ENCODE results near the gene RLN3.

RLN3 gene

GRCh38 chr19:13990085-13990484 lies 37.9 kb upstream of the RLN3 start:
- Histone ChIP-seq H4K91ac (ENCODE audit: low read depth, low read length) (no peak overlapping the region), H3K79me1 (ENCODE audit: low read length) (peaks cover 2% of the 10 kb centered on the region), H3K23ac (ENCODE audit: low read length) (no peak overlapping the region), H4K8ac (ENCODE audit: low read depth, low read length) (no peak overlapping the region), H3K4me1 (ENCODE audit: control insufficient read depth in 1 of 2, insufficient read depth in 2 of 2, low read length in 2 of 2) (peaks cover 16 to 18% of the 10 kb centered on the region in 2 experiments), H3K27me3 (ENCODE audit: insufficient read depth, low read length) (no peaks in the 10 kb centered on the region), H3K4ac (ENCODE audit: low read depth, low read length) (no peak overlapping the region), H3K79me2 (ENCODE audit: control insufficient read depth, insufficient read depth, low read length, poor library complexity) (no peaks in the 10 kb centered on the region), H3K9ac (ENCODE audit: low read length) (no peak overlapping the region), H3K4me2 (ENCODE audit: low read length) (no peak overlapping the region), H2AFZ (ENCODE audit: insufficient read depth, low read length, poor library complexity) (no peak overlapping the region), H3K27ac (ENCODE audit: low read depth, low read length) (no peak overlapping the region), H4K12ac (ENCODE audit: low read depth, low read length) (no peak overlapping the region), H3K4me3 (ENCODE audit: low read depth, low read length) (no peak overlapping the region), H3K18ac (ENCODE audit: low read length) (no peak overlapping the region), H3K9me3 (ENCODE audit: insufficient read depth, low read depth, low read length) (peaks cover 2% of the 10 kb centered on the region), H3K14ac (ENCODE audit: low read length) (no peak overlapping the region), H3K36me3 (ENCODE audit: control insufficient read depth in 1 of 2, insufficient read depth in 2 of 2, low read length in 2 of 2) (peaks cover 22 to 27% of the 10 kb centered on the region in 2 experiments), H2BK120ac (ENCODE audit: insufficient read depth, low read length, poor library complexity) (no peak overlapping the region), H2BK12ac (ENCODE audit: low read length) (no peak overlapping the region), H2BK5ac (ENCODE audit: low read depth, low read length, poor library complexity) (no peak overlapping the region), H2AK5ac (ENCODE audit: low read length) (no peak overlapping the region)
- no peak for DNase-seq
- WGBS (ENCODE audit: extremely low coverage, insufficient coverage, insufficient read length) = no CpG with 5 or more reads among the region's 8 CpGs

GRCh38 chr19:13992025-13992424 lies 35.9 kb upstream of the RLN3 start:
- Histone ChIP-seq H4K8ac (ENCODE audit: low read depth, low read length) (no peak overlapping the region), H3K4ac (ENCODE audit: low read depth, low read length) (no peak overlapping the region), H3K79me2 (ENCODE audit: control insufficient read depth, insufficient read depth, low read length, poor library complexity) (no peaks in the 10 kb centered on the region), H2BK120ac (ENCODE audit: insufficient read depth, low read length, poor library complexity) (no peak overlapping the region), H3K18ac (ENCODE audit: low read length) (no peak overlapping the region), H4K91ac (ENCODE audit: low read depth, low read length) (no peak overlapping the region), H2AK5ac (ENCODE audit: low read length) (no peak overlapping the region), H3K9ac (ENCODE audit: low read length) (no peak overlapping the region), H3K27me3 (ENCODE audit: insufficient read depth, low read length) (no peaks in the 10 kb centered on the region), H2BK5ac (ENCODE audit: low read depth, low read length, poor library complexity) (no peak overlapping the region), H3K23ac (ENCODE audit: low read length) (no peak overlapping the region), H2AFZ (ENCODE audit: insufficient read depth, low read length, poor library complexity) (no peak overlapping the region), H3K27ac (ENCODE audit: low read depth, low read length) (no peak overlapping the region), H3K14ac (ENCODE audit: low read length) (no peak overlapping the region), H3K36me3 (ENCODE audit: control insufficient read depth in 1 of 2, insufficient read depth in 2 of 2, low read length in 2 of 2) (peaks cover 24 to 30% of the 10 kb centered on the region in 2 experiments), H2BK12ac (ENCODE audit: low read length) (no peak overlapping the region), H3K4me2 (ENCODE audit: low read length) (no peak overlapping the region), H3K4me3 (ENCODE audit: low read depth, low read length) (no peak overlapping the region), H4K12ac (ENCODE audit: low read depth, low read length) (no peak overlapping the region), H3K79me1 (ENCODE audit: low read length) (no peaks in the 10 kb centered on the region), H3K9me3 (ENCODE audit: insufficient read depth, low read depth, low read length) (peaks cover 2% of the 10 kb centered on the region), H3K4me1 (ENCODE audit: control insufficient read depth in 1 of 2, insufficient read depth in 2 of 2, low read length in 2 of 2) (peaks cover 7% of the 10 kb centered on the region in 2 experiments)
- DNase-seq = no peak
- WGBS (ENCODE audit: extremely low coverage, insufficient coverage, insufficient read length) = no CpG with 5 or more reads among the region's 7 CpGs

GRCh38 chr19:13993590-13994300 lies 34.2 kb upstream of the RLN3 start:
- Histone ChIP-seq H3K9me3 (ENCODE audit: insufficient read depth, low read depth, low read length) (peaks cover 2% of the 10 kb centered on the region), H2AK5ac (ENCODE audit: low read length) (no peak overlapping the region), H4K91ac (ENCODE audit: low read depth, low read length) (no peak overlapping the region), H3K4me3 (ENCODE audit: low read depth, low read length) (no peak overlapping the region), H3K27me3 (ENCODE audit: insufficient read depth, low read length) (no peaks in the 10 kb centered on the region), H2BK5ac (ENCODE audit: low read depth, low read length, poor library complexity) (no peak overlapping the region), H3K14ac (ENCODE audit: low read length) (no peak overlapping the region), H3K79me2 (ENCODE audit: control insufficient read depth, insufficient read depth, low read length, poor library complexity) (no peaks in the 10 kb centered on the region), H3K27ac (ENCODE audit: low read depth, low read length) (no peak overlapping the region), H3K9ac (ENCODE audit: low read length) (no peak overlapping the region), H3K4ac (ENCODE audit: low read depth, low read length) (no peak overlapping the region), H4K8ac (ENCODE audit: low read depth, low read length) (no peak overlapping the region), H3K4me1 (ENCODE audit: control insufficient read depth in 1 of 2, insufficient read depth in 2 of 2, low read length in 2 of 2) (no peaks in the 10 kb centered on the region), H3K18ac (ENCODE audit: low read length) (no peak overlapping the region), H3K4me2 (ENCODE audit: low read length) (no peak overlapping the region), H2BK12ac (ENCODE audit: low read length) (no peak overlapping the region), H3K36me3 (ENCODE audit: control insufficient read depth in 1 of 2, insufficient read depth in 2 of 2, low read length in 2 of 2) (peaks cover 20 to 31% of the 10 kb centered on the region in 2 experiments), H2BK120ac (ENCODE audit: insufficient read depth, low read length, poor library complexity) (no peak overlapping the region), H3K23ac (ENCODE audit: low read length) (no peak overlapping the region), H2AFZ (ENCODE audit: insufficient read depth, low read length, poor library complexity) (no peak overlapping the region), H3K79me1 (ENCODE audit: low read length) (no peaks in the 10 kb centered on the region), H4K12ac (ENCODE audit: low read depth, low read length) (no peak overlapping the region)
- no CpG with 5 or more reads among the region's 22 CpGs for WGBS (ENCODE audit: extremely low coverage, insufficient coverage, insufficient read length)
- DNase-seq = no peak

- no peaks in the 10 kb centered on the region for H3K79me2 ChIP-seq (ENCODE audit: control insufficient read depth, insufficient read depth, low read length, poor library complexity)
- no peak overlapping the region for H4K91ac ChIP-seq (ENCODE audit: low read depth, low read length)
- H3K9ac ChIP-seq (ENCODE audit: low read length) = no peak overlapping the region
- no peak overlapping the region for H2BK12ac ChIP-seq (ENCODE audit: low read length)
- H3K18ac ChIP-seq (ENCODE audit: low read length) = peak overlapping the region; percentile 17
- H2BK5ac ChIP-seq (ENCODE audit: low read depth, low read length, poor library complexity) = no peak overlapping the region
- no CpG with 5 or more reads among the region's 13 CpGs for WGBS (ENCODE audit: extremely low coverage, insufficient coverage, insufficient read length)
- no peak overlapping the region for H2AFZ ChIP-seq (ENCODE audit: insufficient read depth, low read length, poor library complexity)
- peaks cover 17 to 27% of the 10 kb centered on the region in 2 experiments for H3K36me3 ChIP-seq (ENCODE audit: control insufficient read depth in 1 of 2, insufficient read depth in 2 of 2, low read length in 2 of 2)
- no peaks in the 10 kb centered on the region for H3K4me1 ChIP-seq (ENCODE audit: control insufficient read depth in 1 of 2, insufficient read depth in 2 of 2, low read length in 2 of 2)
- H3K14ac ChIP-seq (ENCODE audit: low read length) = no peak overlapping the region
- H3K23ac ChIP-seq (ENCODE audit: low read length) = no peak overlapping the region
- H3K27me3 ChIP-seq (ENCODE audit: insufficient read depth, low read length) = no peaks in the 10 kb centered on the region
- no peaks in the 10 kb centered on the region for H3K79me1 ChIP-seq (ENCODE audit: low read length)
- no peak overlapping the region for H3K4ac ChIP-seq (ENCODE audit: low read depth, low read length)
- H3K27ac ChIP-seq (ENCODE audit: low read depth, low read length) = no peak overlapping the region
- no peak overlapping the region for H3K4me2 ChIP-seq (ENCODE audit: low read length)
- no peak overlapping the region for H3K4me3 ChIP-seq (ENCODE audit: low read depth, low read length)
- peaks cover 2% of the 10 kb centered on the region for H3K9me3 ChIP-seq (ENCODE audit: insufficient read depth, low read depth, low read length)
- no peak overlapping the region for H4K12ac ChIP-seq (ENCODE audit: low read depth, low read length)
- no peak overlapping the region for H2BK120ac ChIP-seq (ENCODE audit: insufficient read depth, low read length, poor library complexity)
- no peak overlapping the region for H4K8ac ChIP-seq (ENCODE audit: low read depth, low read length)
- no peak overlapping the region for H2AK5ac ChIP-seq (ENCODE audit: low read length)
- DNase-seq = no peak
These were observed 32.8 kb upstream of the RLN3 start for GRCh38 chr19:13995017-13995728.

All from trophoblast cell (in vitro differentiated cells and primary cell).